Muscle of leg (tissue), 11 donors: ENCODE results near the gene PLXNA4. TPM values are rescaled to one million over a fixed set of nuclear protein-coding genes. Genes with fewer than 3 reads are reported as not detected.

Experiments
- DNase-seq: peaks from one replicate; pipeline ENCODE4 v3.0.0; 2013
- H3K27ac ChIP-seq: one replicate; pipeline ENCODE4 v1.5.1; 2013; ENCODE audit warnings: mild to moderate bottlenecking, low read length, control low read depth
- H3K27me3 ChIP-seq: one replicate; pipeline ENCODE4 v1.6.1; 2013; ENCODE audit warnings: low read length; ENCODE audit not compliant: control insufficient read depth, insufficient read depth
- H3K36me3 ChIP-seq: one replicate; pipeline ENCODE4 v1.6.1; 2013; ENCODE audit warnings: low read length; ENCODE audit not compliant: control insufficient read depth, insufficient read depth
- H3K4me1 ChIP-seq: one replicate; pipeline ENCODE4 v1.6.1; 2013; ENCODE audit warnings: low read length; ENCODE audit not compliant: control insufficient read depth, insufficient read depth
- H3K4me3 ChIP-seq: one replicate; pipeline ENCODE4 v1.5.1; 2013; ENCODE audit warnings: low read length, control low read depth
- H3K9me3 ChIP-seq: replicated peaks from 2 replicates; pipeline ENCODE4 v1.6.1; 2013; ENCODE audit warnings: low read depth, low read length; ENCODE audit not compliant: control insufficient read depth
- WGBS: methylation state at CpG from one replicate; pipeline ENCODE4 v1.1.5; 2013; ENCODE audit warnings: missing lambda C conversion rate; ENCODE audit not compliant: insufficient coverage; 5-methylcytosine and 5-hydroxymethylcytosine counted together
- polyA plus RNA-seq, 8 donors: library from polyadenylated mRNA; unstranded; fragments of 120-200 nt; gene quantifications; one replicate each; pipeline versions ENCODE4 v1.2.1 to v1.2.3, GENCODE V29; 2013; ENCODE audit warnings: inconsistent platforms in 1 of 8, low replicate concordance in 1 of 8; ENCODE audit not compliant: insufficient read length in 8 of 8, insufficient read depth in 1 of 8
- total RNA-seq: library from RNA; stranded (reverse); fragments of 120-200 nt; gene quantifications from one replicate; pipeline ENCODE4 v1.2.4, GENCODE V29; 2013

The PLXNA4 gene
- total and polyA plus RNA-seq, 9 donors = 1.3 to 3.3 (median 2.1) TPM

DNA sequence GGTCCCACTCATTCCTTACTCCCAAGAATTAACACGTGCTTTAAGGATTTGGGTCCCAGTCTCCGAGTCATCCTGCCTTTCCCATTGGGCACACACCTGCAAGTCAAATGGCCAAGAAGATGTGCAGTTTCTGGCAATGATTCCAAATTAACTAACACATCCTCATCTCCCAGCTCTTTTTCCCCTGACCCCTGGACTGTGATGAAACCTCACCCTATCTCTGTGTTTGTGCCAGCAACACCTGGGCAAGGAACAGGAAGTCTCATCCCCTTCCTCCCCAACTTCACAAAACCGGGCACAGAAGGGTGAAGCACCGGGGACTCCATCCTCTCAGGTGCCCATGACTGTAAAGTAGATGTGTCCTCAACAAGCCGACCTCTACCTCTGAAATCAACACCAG, 54.8 kb downstream of the PLXNA4 start:
- H3K27me3 ChIP-seq = no peaks in the 10 kb centered on the region
- no peaks in the 10 kb centered on the region for H3K4me1 ChIP-seq
- no peaks in the 10 kb centered on the region for H3K36me3 ChIP-seq
- H3K9me3 ChIP-seq = no peaks in the 10 kb centered on the region
- no peak for DNase-seq
- WGBS = 36% methylated on average over 3 of the region's 5 CpGs
- H3K27ac ChIP-seq = no peak overlapping the region
- H3K4me3 ChIP-seq = no peak overlapping the region

DNA sequence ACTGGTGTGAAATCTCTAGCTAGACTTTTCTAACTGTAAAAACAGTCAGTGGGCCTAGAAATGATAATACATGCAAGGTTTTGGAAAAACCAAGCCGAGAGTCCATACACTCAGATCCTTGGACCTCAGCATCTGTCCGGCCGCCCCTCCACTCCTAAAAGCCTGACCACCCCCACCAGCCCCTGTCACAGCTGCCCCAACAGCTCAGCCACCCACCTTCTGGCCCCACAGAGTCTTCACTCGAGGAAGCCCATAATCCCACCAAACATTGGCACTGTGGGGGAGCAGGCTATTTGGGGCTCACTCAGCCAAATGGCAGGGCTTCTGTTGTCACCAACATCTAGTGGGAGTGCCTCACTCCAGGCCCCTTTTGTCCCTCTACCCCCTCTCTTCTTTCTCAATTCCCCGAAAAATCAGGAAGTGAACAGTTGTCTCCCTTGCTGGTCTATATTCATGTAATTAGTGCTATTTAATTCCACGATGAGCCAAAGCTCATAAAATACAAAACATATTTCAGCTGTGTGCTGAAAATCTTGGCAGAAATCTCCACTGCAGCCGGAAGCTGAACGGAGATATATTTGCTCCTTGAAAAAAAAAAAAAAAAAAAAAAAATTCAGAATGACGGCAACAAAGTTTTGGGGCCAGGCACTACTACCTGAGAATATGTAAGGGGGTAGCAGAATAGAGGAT, 55.5 kb downstream of the PLXNA4 start:
- Histone ChIP-seq H3K4me3 (no peak overlapping the region), H3K4me1 (no peaks in the 10 kb centered on the region), H3K27me3 (no peaks in the 10 kb centered on the region), H3K9me3 (no peaks in the 10 kb centered on the region), H3K36me3 (no peaks in the 10 kb centered on the region), H3K27ac (no peak overlapping the region)
- WGBS = 17% methylated on average over 3 of the region's 9 CpGs
- DNase-seq = peak; percentile 62

DNA sequence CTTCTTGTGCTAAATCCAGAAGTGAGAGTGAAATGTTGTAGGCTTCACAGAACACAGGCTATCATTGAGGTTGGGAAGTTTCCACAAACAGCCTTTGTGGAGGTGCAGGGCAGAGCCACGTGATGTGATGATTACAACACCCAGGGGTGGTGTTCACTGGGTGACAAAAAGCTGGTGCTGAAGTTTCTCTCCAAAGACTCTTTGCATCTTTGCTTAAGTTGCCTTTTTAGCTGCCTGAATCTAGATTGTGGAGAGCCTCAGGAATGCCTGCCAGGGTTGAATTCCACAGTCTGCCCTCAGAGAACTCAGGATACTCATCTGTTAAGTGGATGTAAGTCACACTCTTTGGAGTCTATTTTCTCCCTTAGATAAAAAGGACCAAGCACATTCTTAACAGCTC, 56.3 kb downstream of the PLXNA4 start:
- H3K4me3 ChIP-seq = no peak overlapping the region
- no peaks in the 10 kb centered on the region for H3K36me3 ChIP-seq
- no peak overlapping the region for H3K27ac ChIP-seq
- no peaks in the 10 kb centered on the region for H3K4me1 ChIP-seq
- H3K27me3 ChIP-seq = no peaks in the 10 kb centered on the region
- peak; percentile 16 for DNase-seq
- 46% methylated on average over 1 of the region's 1 CpG for WGBS
- no peaks in the 10 kb centered on the region for H3K9me3 ChIP-seq

DNA sequence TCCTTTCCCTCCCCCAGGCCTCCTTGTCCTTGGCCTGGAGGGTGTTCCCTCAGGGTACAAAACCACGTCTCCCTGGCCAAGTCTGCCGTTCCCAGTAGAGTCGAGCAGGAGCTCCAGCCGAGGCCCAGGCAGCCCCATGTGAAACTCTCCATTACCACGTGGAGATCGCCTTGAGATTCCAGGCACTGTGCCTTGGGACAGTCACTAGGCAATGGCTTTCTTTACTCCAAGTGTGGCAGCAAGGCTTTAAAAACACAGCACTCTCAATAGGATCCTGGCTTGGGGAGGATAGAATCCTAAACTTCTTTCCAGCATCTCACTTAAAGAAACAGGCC, 57.5 kb downstream of the PLXNA4 start:
- H3K9me3 ChIP-seq = no peaks in the 10 kb centered on the region
- H3K27ac ChIP-seq = no peak overlapping the region
- no peak for DNase-seq
- H3K4me3 ChIP-seq = no peak overlapping the region
- no peaks in the 10 kb centered on the region for H3K4me1 ChIP-seq
- H3K36me3 ChIP-seq = no peaks in the 10 kb centered on the region
- H3K27me3 ChIP-seq = no peaks in the 10 kb centered on the region
- WGBS = 72% methylated on average over 6 of the region's 6 CpGs

DNA sequence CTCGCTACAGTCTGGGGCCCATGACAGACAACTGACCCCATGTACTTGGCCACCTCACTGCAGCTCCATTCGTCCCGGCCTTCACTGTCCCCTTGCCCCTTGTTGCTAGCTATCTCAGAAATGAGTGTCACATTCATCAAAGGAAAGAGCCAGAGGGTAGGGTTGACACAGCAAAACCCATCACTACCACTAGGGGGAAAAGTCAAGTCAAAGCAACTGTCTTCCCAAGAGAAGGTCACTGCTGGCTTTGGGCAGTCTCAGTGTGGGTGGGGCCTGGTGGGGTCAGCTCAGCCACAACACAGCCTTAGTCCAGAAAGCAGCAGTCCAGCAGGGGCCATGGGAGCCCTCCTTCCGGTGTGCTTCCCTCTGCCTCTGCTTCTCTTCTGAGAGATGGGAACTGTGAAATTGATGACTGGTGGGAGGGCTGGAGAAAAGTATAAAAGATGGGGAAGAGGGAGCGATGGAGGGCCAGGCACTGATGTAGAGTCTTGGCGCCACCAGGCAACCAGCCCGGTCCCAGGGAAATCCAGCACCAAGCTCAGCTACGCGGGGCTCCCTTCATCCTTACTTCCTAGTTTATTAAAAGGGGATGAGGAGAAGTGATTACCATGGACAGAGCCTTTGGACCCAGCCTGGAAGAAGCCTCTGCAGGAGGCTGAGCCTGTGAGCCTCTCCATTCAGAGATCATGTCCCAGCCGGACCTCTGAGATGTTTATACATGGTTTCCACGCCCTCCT, 58.0 kb downstream of the PLXNA4 start:
- Histone ChIP-seq H3K27me3 (no peaks in the 10 kb centered on the region), H3K36me3 (no peaks in the 10 kb centered on the region), H3K4me3 (no peak overlapping the region), H3K9me3 (no peaks in the 10 kb centered on the region), H3K4me1 (no peaks in the 10 kb centered on the region), H3K27ac (no peak overlapping the region)
- WGBS = 60% methylated on average over 3 of the region's 11 CpGs
- no peak for DNase-seq

DNA sequence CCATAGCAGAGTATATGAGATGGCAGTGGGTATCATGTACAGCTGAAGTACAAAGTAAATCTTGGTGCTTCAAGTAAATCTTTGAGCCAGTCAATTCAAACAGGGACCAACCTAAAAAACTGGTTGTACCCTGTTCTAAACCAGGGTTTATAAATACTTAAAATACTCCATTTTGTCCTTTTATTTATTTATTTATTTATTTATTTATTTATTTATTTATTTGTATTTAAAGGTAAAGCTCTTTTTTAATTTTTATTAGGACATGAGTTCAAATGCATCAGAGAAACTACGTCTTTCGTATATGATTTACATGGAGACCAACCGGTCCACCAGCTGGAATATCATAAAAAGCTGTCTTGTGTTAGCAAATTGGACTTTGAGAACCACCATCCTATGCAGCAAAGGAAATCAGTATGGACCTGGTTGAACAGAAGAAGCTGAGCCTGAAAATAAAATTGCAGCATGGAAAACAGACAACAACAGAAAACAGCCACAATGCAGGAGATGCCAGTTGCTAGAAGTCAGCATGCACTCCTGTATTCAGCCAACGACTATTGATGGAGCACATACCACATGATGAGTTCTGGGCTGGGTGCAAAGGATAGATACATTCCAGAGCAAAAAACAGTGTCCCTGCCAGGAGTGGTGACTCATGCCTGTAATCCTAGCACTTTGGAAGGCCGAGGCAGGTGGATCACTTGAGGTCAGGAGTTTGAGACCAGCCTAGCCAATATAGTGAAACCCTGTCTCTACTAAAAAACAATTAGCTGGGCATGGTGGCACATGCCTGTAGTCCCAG, 60.0 kb downstream of the PLXNA4 start:
- no peak overlapping the region for H3K4me3 ChIP-seq
- H3K36me3 ChIP-seq = no peaks in the 10 kb centered on the region
- no peak overlapping the region for H3K27ac ChIP-seq
- DNase-seq = no peak
- peaks cover 2% of the 10 kb centered on the region for H3K27me3 ChIP-seq
- no peaks in the 10 kb centered on the region for H3K4me1 ChIP-seq
- H3K9me3 ChIP-seq = no peaks in the 10 kb centered on the region
- 56% methylated on average over 2 of the region's 5 CpGs for WGBS

DNA sequence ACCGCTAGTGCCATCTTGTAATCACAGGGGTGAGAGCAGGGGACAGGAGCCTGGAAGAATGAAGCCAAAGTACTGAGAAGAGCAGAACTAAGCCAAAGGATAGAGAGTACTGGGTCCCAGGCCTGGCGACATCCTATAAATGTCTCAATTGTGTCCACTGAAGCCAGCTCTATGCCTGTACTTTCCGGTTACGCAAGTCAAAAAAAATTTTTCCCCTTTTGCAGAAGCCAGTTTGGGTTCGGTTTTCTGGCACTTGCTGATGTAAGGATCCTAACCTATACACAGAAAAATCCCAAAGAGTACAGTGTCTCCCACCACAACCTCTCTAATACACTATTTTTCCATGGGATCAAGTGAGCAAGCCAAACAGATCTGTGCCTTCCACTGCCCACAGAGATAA, 61.1 kb downstream of the PLXNA4 start:
- 91% methylated on average over 5 of the region's 5 CpGs for WGBS
- DNase-seq = no peak

DNA sequence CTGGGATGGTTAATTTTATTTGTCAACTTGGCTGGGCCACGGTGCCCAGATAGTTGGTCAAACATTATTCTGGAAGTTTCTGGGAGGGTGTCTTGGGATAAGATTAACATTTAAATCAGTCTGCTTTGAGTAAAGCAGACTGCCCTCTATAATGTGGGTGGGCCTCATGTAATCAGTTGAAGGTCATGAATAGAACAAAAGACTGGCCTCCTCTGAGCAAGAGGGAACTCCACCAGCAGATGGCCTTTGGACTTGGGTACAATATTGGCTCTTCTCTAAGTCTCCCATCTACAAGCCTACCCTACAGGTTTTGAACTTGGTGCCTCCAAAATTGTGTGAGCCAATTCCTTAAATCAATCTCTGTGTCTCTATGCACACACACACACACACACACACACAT, 61.8 kb downstream of the PLXNA4 start:
- Histone ChIP-seq H3K4me1 (peaks cover 5% of the 10 kb centered on the region), H3K27me3 (peaks cover 2% of the 10 kb centered on the region), H3K9me3 (no peaks in the 10 kb centered on the region), H3K27ac (no peak overlapping the region), H3K36me3 (no peaks in the 10 kb centered on the region), H3K4me3 (no peak overlapping the region)
- whole genome bisulfite sequencing = 100% methylated on average over 1 of the region's 1 CpG
- no peak for DNase-seq

More for the DNA sequence above, 61.1 kb downstream of the PLXNA4 start:
- Histone ChIP-seq H3K27ac (no peak overlapping the region), H3K9me3 (no peaks in the 10 kb centered on the region), H3K36me3 (no peaks in the 10 kb centered on the region), H3K4me3 (no peak overlapping the region), H3K27me3 (peaks cover 2% of the 10 kb centered on the region), H3K4me1 (peaks cover 2% of the 10 kb centered on the region)

DNA sequence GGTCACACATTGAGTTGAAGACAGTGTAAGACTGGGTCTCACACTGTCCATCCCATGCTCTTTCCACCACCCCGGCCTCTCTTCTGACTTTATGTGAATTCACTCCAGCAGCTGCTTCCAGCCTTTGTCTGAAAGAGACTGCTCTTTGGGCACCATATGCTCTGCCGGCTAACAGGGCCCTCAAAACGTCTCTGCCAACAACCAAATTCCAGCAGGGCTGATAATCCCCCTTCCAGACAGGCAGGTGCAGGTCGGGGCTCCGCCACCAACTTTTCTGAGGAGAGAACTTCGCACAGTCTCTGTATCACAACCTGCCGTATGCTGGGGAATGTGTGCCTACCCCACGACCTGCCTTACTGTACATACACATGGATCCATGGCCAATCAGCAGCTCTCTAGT, 64.3 kb downstream of the PLXNA4 start:
- no peak overlapping the region for H3K4me3 ChIP-seq
- no peak overlapping the region for H3K27ac ChIP-seq
- no peaks in the 10 kb centered on the region for H3K36me3 ChIP-seq
- no peak for DNase-seq
- H3K9me3 ChIP-seq = no peaks in the 10 kb centered on the region
- peaks cover 5% of the 10 kb centered on the region for H3K4me1 ChIP-seq
- WGBS = 48% methylated on average over 6 of the region's 8 CpGs
- peaks cover 2% of the 10 kb centered on the region for H3K27me3 ChIP-seq

DNA sequence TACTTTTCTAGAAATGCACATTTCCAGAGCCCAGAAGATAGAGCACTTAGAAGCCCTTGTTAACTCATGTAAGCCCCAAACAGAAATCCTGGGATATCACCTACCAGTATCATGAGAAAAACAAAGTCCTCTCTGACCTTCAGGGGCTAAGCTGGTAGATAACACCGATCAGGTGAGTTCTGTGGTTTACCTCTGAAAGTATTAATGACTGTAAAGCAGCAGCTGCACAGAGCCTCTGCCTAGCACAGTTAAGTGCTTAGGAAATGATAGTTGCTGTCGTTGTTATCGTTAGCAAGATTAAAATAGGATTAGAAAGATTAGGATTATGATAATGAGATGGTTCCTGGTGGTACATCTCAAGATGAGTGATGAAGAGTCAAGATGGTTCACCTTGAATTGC, 64.9 kb downstream of the PLXNA4 start:
- WGBS = 96% methylated on average over 3 of the region's 3 CpGs
- H3K9me3 ChIP-seq = no peaks in the 10 kb centered on the region
- H3K27me3 ChIP-seq = peaks cover 2% of the 10 kb centered on the region
- no peak overlapping the region for H3K4me3 ChIP-seq
- peaks cover 5% of the 10 kb centered on the region for H3K4me1 ChIP-seq
- no peak overlapping the region for H3K27ac ChIP-seq
- H3K36me3 ChIP-seq = no peaks in the 10 kb centered on the region
- DNase-seq = no peak
